ENCODE data around the gene OLIG1. TPM values are rescaled to one million over a fixed set of nuclear protein-coding genes. Genes with fewer than 3 reads are reported as not detected.

OLIG1 gene
- polyA plus RNA-seq, 1 donor: 0.25 TPM

GRCh38 chr21:33031152-33031911 lies 38.6 kb upstream of the OLIG1 start:
- DNase-seq: no peak

DNA sequence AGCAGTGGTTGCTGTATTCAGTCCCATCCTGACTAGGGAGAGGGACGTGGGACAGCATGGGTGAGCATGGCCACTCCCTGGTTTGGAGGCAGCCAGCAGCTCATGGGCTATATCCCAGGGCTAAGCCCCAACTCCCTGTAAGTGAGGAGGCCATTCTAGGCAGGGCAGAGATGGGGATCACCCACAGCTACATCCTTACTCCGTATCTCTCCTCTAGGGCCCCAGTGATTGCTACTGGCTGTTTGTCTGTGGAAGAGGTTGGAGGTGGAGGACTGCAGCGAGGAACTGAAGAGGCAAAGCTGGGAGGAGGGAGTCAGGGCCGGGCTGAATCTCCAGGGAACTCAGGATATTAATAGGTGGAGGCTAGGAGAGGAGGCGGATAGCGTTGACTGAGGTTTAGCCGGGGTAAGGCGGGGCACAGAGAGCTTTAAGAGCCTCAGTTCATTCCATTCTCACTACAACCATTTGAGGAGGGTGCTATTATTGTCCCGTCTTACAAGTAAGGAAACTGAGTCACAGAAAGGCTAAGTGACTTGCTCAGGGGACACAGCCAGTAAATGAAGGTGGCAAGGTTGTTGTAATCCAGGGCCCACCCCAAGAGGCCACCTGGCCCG lies 37.4 kb upstream of the OLIG1 start:
- DNase-seq: no peak

GRCh38 chr21:33033094-33033951 lies 36.6 kb upstream of the OLIG1 start:
- DNase-seq: no peak

DNA sequence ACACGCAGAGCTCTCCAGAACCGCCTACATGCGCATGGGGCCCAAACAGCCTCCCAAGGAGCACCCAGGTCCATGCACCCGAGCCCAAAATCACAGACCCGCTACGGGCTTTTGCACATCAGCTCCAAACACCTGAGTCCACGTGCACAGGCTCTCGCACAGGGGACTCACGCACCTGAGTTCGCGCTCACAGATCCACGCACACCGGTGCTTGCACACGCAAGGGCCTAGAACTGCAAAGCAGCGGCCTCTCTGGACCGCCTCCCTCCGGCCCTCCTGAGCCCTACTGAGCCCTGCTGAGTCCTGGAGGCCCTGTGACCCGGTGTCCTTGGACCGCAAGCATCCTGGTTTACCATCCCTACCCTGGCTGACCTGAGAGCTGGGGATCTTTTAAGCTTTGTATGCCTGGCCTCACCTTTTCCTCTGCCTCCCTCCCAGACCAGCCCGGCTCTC lies 36.0 kb upstream of the OLIG1 start:
- DNase-seq: no peak

- DNase-seq: no peak
These were observed 34.8 kb upstream of the OLIG1 start for GRCh38 chr21:33035147-33035546.

GRCh38 chr21:33036430-33037162 lies 33.3 kb upstream of the OLIG1 start:
- DNase-seq: no peak

GRCh38 chr21:33037501-33037900 lies 32.4 kb upstream of the OLIG1 start:
- DNase-seq: no peak

GRCh38 chr21:33039536-33039935 lies 30.4 kb upstream of the OLIG1 start:
- DNase-seq: no peak

- no peak for DNase-seq
These were observed 29.7 kb upstream of the OLIG1 start for GRCh38 chr21:33040215-33040614.

- no peak for DNase-seq
These were observed 28.0 kb upstream of the OLIG1 start for GRCh38 chr21:33041981-33042380.

- no peak for DNase-seq
These were observed 27.1 kb upstream of the OLIG1 start for GRCh38 chr21:33042812-33043211.

DNA sequence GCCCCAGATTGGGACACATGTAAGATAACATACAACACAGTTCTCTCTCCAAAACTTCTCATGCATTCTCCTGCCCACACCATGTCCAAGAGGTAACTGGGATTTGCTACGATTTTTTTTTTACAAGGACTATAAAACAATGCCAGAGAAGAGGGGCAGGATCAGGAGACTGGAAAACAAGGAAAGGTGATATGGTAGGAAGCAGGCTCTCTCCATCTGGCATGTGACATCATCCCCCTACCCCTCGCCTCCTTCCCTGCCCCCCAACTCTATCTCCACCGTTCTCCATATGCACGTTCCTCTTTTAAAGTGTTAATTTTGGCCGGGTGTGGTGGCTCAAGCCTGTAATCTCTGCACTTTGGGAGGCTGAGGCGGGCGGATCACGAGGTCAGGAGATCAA lies 23.5 kb upstream of the OLIG1 start:
- no peak for DNase-seq

GRCh38 chr21:33047231-33047630 lies 22.7 kb upstream of the OLIG1 start:
- DNase-seq: no peak

GRCh38 chr21:33051925-33052324 lies 18.0 kb upstream of the OLIG1 start:
- DNase-seq: no peak

GRCh38 chr21:33053951-33054350 lies 16.0 kb upstream of the OLIG1 start:
- no peak for DNase-seq

- no peak for DNase-seq
These were observed 13.9 kb upstream of the OLIG1 start for GRCh38 chr21:33055991-33056390.

DNA sequence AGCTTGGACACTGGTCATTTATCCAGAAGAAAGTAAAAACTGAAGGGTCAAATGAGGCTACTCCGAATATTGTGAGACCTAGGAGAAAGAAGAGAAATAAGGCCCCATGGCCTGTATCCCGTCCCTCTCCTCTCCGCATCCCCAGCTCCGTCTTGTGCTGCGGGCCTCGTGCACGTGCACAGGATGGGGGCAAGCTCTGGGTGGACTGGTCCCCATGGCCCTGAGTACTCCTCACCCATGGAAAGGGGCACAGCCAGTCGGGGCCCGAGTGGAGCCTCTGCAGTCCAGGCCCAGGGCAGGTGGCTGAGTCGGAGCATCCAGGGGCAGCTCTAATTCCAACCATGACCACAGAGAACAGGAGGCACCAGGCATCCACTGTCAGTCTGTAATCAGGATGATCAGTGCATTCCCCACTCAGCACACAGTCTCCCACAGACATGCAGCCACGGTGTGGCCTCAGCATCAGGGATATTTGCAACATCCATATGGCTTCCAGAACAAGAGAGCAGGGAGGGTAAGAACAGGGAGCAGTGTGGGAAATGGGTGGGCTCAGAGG lies 12.5 kb upstream of the OLIG1 start:
- DNase-seq: no peak

DNA sequence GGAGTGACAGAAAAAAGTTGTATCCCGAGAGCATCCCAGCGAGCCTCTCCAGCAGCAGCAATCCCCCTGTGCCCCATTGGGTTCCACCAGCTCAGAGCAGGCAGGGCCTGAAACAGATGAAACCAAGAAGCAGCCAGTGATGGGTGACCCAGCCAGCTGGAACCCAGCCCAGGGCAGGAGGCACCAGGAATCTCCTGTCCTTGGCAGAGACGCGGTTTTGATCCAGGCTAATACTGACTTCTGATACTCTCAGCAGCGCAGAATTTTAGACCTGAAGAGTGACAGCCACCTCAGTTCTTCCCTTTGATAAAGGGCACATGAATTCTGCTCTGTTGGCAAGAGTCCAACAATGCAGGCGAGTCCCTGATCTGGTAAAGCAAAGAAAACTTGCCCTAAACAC lies 11.4 kb upstream of the OLIG1 start:
- DNase-seq: no peak

DNA sequence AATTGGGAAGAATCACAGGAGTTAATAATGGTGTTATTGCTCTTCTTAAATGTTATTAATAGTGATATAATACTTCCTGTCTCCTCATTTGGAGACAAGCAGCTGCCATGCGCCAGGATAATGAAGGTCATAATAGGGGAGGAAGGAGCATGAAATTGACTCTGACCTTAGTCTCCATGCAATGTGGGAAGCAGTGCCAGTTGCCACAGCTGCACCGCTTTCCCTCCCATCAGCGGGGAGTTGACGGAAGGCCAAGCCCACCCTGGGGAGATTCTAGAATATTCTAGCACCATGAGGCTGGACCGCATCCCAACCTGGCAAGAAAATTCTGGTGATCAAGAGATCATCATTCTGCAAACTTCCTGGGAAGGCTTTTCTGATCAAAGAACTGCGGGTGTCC lies 11.0 kb upstream of the OLIG1 start:
- no peak for DNase-seq

DNA sequence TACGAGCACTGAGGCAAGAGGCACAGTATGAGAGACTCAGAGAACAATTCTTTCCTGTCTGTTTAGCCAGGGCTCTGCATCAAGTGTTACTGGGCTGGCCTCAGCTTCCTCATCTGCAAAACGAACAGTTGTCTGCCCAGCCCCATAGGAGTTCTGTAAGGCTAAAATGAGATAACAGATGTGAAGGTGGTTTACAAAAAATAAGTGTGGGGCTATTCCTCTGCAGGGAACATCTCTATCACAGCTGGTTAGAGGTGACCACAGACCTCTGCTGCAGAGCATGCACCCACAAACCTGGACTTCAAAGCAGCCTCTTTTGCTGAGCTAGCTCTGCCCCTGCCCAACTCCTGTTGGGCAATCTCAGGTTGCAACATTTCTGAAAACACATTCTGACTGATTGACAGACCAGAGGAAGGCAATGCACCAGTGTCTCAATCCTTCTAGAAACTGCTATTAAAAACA lies 10.5 kb upstream of the OLIG1 start:
- no peak for DNase-seq

- no peak for DNase-seq
These were observed 8.7 kb upstream of the OLIG1 start for GRCh38 chr21:33061233-33061632.

DNA sequence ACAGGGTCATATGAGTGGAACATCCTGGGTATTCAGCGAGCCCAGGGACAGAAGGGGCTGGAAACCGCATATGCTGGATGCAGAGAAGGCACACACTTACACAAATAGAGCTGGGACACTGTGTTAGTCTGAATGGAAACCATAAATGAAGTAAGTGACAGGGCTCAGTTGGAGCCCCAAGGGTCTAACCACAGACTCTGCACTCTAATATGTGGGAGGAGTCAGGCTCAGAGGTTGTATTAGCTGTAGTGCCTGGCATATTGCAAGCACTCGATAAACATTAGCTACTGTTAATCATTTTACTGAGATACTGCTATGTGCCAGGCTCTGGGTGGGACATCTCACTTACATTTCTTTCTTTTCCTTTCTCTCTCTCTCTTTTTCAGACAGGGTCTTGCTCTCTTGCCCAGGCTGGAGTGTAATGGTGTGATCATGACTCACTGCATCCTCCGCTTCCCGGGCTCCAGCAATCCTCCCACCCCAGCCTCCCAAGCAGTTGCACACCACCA lies 6.5 kb upstream of the OLIG1 start:
- DNase-seq: no peak

Measured in hindlimb muscle (tissue), 1 donor.